Glutamatergic neuron (in vitro differentiated cells): Measurements from ENCODE around the gene EBLN1. TPM values are rescaled to one million over a fixed set of nuclear protein-coding genes. Genes with fewer than 3 reads are reported as not detected.
"Not testable (repeated sequence)": the region's sequence is repeated elsewhere in the genome, so short reads cannot be mapped to it uniquely, and the experiment has no call there.

Experiments used
- DNase-seq: peaks from one replicate; pipeline ENCODE4 v3.0.0; 2022
- H3K27ac Mint-ChIP-seq: one replicate; pipeline ENCODE4 v1.8.0; 2020; ENCODE audit warnings: mild to moderate bottlenecking, mixed read lengths, inconsistent platforms; ENCODE audit not compliant: unreplicated experiment
- H3K27me3 Mint-ChIP-seq: one replicate; pipeline ENCODE4 v1.8.0; 2020; ENCODE audit warnings: mild to moderate bottlenecking, moderate library complexity, mixed read lengths, inconsistent platforms; ENCODE audit not compliant: unreplicated experiment
- H3K36me3 Mint-ChIP-seq: one replicate; pipeline ENCODE4 v1.8.0; 2020; ENCODE audit warnings: mild to moderate bottlenecking, mixed read lengths, inconsistent platforms; ENCODE audit not compliant: unreplicated experiment
- H3K4me1 Mint-ChIP-seq: one replicate; pipeline ENCODE4 v1.8.0; 2020; ENCODE audit warnings: mild to moderate bottlenecking, low read depth, mixed read lengths, inconsistent platforms; ENCODE audit not compliant: unreplicated experiment
- H3K4me3 Mint-ChIP-seq: one replicate; pipeline ENCODE4 v1.8.0; 2020; ENCODE audit warnings: mild to moderate bottlenecking, mixed read lengths, inconsistent platforms; ENCODE audit not compliant: unreplicated experiment
- H3K9me3 Mint-ChIP-seq: one replicate; pipeline ENCODE4 v1.8.0; 2020; ENCODE audit warnings: mild to moderate bottlenecking, moderate library complexity, mixed read lengths, inconsistent platforms; ENCODE audit not compliant: unreplicated experiment
- CTCF ChIP-seq: fragments of 200-600 bp; sonication (generic); IDR thresholded peaks from one replicate; pipeline ENCODE4 v1.5.0; 2021; ENCODE audit not compliant: partially characterized antibody, unreplicated experiment
- total RNA-seq: library from RNA; stranded (reverse); fragmentation: NEBNext Ultra II Directional; extraction: Animal tissue kit (Norgen Biotek cat#: 25700); gene quantifications from one replicate; pipeline ENCODE4 v1.2.1, GENCODE V29; 2021; ENCODE audit not compliant: unreplicated experiment

The EBLN1 gene
- total RNA-seq, 1 donor from 2014 or later: not detected

GRCh38 chr10:22218448-22218847 lies 633 bp upstream of the EBLN1 start:
- Mint-ChIP-seq H3K27ac (no peak overlapping the region), H3K27me3 (peaks cover 1% of the 10 kb centered on the region), H3K4me1 (no peaks in the 10 kb centered on the region), H3K4me3 (no peak overlapping the region), H3K9me3 (no peaks in the 10 kb centered on the region), H3K36me3 (no peaks in the 10 kb centered on the region)
- no peak for DNase-seq
- no peak for TF ChIP-seq CTCF

- H3K4me3 Mint-ChIP-seq, H3K27me3 Mint-ChIP-seq, H3K27ac Mint-ChIP-seq, DNase-seq, H3K4me1 Mint-ChIP-seq, H3K36me3 Mint-ChIP-seq, H3K9me3 Mint-ChIP-seq: not testable (repeated sequence)
Observed at GRCh38 chr10:22217084-22217483, 731 bp downstream of the EBLN1 start.

GRCh38 chr10:22210267-22210666 lies 7.5 kb downstream of the EBLN1 start:
- no peaks in the 10 kb centered on the region for H3K36me3 Mint-ChIP-seq
- no peak for TF ChIP-seq CTCF
- H3K4me1 Mint-ChIP-seq: no peaks in the 10 kb centered on the region
- H3K27me3 Mint-ChIP-seq: no peaks in the 10 kb centered on the region
- no peak overlapping the region for H3K27ac Mint-ChIP-seq
- H3K9me3 Mint-ChIP-seq: peaks cover 2% of the 10 kb centered on the region
- DNase-seq: no peak
- H3K4me3 Mint-ChIP-seq: no peak overlapping the region

GRCh38 chr10:22193945-22194344 lies 23.9 kb downstream of the EBLN1 start:
- DNase-seq: no peak
- no peak for TF ChIP-seq CTCF
- Mint-ChIP-seq H3K36me3 (no peaks in the 10 kb centered on the region), H3K27ac (no peak overlapping the region), H3K4me1 (no peaks in the 10 kb centered on the region), H3K4me3 (no peak overlapping the region), H3K27me3 (no peaks in the 10 kb centered on the region), H3K9me3 (peaks cover 2% of the 10 kb centered on the region)

GRCh38 chr10:22185586-22185985 lies 32.2 kb downstream of the EBLN1 start:
- TF ChIP-seq CTCF: no peak
- peaks cover 2% of the 10 kb centered on the region for H3K9me3 Mint-ChIP-seq
- no peak overlapping the region for H3K4me3 Mint-ChIP-seq
- H3K27me3 Mint-ChIP-seq: peaks cover 2% of the 10 kb centered on the region
- no peaks in the 10 kb centered on the region for H3K36me3 Mint-ChIP-seq
- H3K4me1 Mint-ChIP-seq: no peaks in the 10 kb centered on the region
- no peak overlapping the region for H3K27ac Mint-ChIP-seq
- DNase-seq: no peak
